Posterior vena cava (tissue), 2 donors: ENCODE results near the gene SYT14. TPM values are rescaled to one million over a fixed set of nuclear protein-coding genes. Genes with fewer than 3 reads are reported as not detected.
A peak's percentile ranks its signal among the peaks of the same experiment; 100 is the strongest.
"Not testable (repeated sequence)": the region's sequence is repeated elsewhere in the genome, so short reads cannot be mapped to it uniquely, and the experiment has no call there.

ENCODE experiments used
- DNase-seq: peaks from one replicate; pipeline ENCODE4 v3.0.0-alpha.2; 2020; ENCODE audit warnings: low spot score
- intact Hi-C, 2 donors: fragments of 100-400 bp; cut with DNase I; formaldehyde crosslinking; loops; one replicate each; pipeline versions ENCODE4 v1.14.1 to v1.14.2; 2022 to 2023
- total RNA-seq, 2 donors: library from RNA; stranded (reverse); fragmentation: NEBNext Ultra II Directional; extraction: Animal tissue kit (Norgen Biotek cat#: 25700); gene quantifications; one replicate each; pipeline ENCODE4 v1.2.1, GENCODE V29; 2021
- donor health status: DM: yes; HTN: yes; CAD: no.
- donor health status: DM: yes; HTN: yes; CAD: no.

SYT14 gene
- total RNA-seq, 2 donors from 2014 or later, result not detected

DNA sequence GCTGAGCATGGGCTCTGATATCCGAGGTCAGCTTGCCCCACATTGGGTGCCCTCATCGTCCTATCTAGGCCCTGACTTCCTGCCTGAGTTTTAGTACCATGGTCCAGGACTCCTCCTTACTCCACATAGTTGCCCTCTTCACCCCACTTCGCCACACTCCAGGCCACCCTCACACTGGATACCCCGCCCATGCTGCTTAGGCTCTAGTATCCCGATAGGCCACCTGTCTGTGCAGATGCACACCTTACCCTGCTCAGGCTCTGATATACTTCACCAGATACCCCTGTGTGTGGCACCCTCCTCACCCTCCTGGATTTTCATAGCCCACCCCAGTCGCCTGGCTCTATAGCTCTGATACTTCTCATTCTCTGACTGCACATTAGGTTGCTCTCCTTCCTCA is 149.0 kb downstream of the SYT14 start:
- DNase-seq, result no peak
- intact Hi-C loops, result no loop called here

DNA sequence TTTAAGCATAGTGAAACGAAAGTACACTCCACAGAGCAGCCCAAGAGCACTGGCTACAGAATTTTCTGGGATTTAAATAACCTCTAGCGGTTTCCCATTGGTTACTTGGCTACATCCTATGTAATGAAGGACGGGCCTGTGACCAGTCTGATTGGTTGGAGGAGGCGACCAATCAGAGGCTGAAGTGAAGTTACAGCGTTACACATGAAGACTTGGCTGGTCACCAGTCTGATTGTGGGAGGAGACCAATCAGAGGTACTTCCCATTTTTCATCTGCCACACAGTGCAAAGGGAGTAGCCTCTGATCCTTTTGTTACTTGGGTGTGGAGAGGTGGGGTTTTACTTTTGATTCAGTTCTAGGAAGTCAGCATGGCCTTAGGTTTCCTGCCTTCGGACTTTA is 151.8 kb downstream of the SYT14 start:
- intact Hi-C loops, result no loop called here
- no peak for DNase-seq

DNA sequence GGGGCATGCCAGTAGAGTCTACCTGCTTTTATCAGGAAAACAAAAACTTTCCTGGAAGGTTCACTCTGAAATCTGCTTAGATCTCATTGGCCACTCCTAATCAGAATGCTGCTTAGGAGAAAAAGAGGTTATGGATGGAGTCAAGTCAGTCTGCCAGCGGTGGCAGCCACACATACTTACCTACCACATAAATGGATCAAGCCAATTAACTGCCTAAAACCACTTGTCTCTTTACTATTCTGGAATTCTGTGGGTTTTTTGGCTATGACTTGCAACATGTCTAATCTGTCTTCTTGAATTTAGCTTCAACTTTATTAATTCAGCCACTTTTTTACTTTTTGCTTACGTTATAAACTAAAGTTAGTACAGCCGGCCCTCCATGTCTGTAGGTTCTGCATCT is 154.3 kb downstream of the SYT14 start:
- DNase-seq, result no peak
- intact Hi-C loops, result no loop called here

DNA sequence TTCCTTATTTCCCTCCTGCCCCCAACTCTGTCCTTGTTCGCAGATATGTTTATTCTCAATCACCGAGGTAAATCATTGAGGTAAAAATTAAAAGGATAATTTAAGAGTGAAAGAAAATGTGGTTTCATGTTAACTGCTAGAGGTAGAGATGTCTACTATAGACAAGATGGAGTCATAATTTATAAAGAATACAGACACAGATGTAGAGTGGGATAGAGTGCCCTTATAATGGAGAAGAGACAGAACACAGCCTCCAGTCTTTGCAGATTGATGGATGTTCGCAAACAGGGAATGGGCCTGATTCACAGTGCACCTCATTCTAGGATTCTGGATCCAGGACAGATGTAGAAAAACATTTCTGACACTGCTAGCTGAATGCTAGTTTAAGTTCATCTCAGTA is 155.4 kb downstream of the SYT14 start:
- no peak for DNase-seq
- intact Hi-C loops, result no loop called here

DNA sequence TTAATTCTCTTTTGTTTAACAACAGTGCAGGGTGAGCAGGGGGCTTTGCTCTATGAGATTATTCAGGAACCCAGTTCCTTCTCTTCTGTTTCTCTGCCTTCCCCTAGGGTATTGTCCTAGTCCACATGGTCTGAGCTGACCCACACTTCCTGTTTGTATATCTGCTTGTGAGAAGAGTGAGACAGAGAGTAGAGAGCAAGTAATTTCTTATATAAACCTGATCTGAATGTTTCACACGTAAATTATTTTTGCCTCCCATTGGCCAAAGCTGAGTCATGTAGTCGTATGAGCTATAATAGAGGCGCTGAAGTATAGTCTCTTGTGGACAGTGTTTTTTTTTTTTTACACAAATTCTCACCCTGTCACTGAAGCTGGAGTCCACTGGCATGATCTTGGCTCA is 160.3 kb downstream of the SYT14 start:
- no peak for DNase-seq
- intact Hi-C loops, result no loop called here

DNA sequence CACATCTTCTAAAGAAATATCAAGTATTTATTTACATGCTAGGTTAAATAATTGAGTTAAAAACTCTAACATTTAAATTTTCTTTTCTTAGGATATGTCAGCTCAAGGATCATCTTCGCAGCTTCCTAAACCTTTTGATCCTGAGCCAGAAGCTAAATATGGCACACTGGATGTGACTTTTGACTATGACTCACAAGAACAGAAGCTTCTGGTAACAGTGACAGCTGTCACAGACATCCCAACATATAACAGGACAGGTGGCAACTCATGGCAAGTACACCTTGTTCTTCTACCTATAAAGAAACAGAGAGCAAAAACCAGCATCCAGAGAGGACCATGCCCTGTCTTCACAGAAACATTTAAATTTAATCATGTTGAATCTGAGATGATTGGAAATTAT is 161.9 kb downstream of the SYT14 start:
- DNase-seq, result no peak
- intact Hi-C loops, result no loop called here

DNA sequence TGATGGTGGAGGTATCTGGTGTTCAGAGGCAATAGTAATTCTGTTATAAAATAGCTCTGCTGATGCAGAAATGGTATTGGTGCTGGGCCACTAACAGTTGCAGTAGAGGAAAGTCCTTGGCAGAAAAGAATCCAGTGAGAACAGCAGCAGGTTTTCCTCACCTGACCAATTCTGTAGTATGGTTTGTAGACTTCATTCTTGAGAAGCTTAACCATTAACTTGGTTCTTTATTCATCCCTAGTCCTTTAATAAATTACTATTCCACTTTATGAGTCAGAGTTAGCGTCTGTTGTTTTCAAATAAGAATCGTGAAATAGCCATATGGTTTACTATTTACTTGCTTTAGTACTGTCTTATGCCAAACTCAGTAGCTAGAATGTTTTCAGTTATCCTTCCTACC is 166.1 kb downstream of the SYT14 start:
- intact Hi-C loops, result no loop called here
- DNase-seq, result no peak

DNA sequence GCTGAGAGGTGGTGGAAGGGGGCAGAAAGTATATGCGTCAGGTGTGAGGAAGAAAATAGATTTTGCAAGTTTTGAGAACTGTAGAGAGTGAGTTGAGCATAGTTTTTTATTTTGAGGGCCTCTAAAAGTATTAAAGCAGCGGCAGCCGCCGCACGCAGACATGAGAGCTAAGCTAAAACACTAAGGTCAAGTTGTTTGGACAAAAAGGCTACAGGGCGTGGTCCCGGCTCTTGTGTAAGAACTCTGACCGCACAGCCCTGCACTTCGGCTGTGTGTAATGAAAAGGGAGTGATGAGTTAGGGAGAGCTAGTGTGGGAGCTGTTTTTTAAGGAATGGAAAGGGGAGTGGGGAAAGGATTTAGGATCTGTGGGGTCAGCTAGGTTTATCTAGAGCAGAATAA is 174.9 kb downstream of the SYT14 start:
- DNase-seq, intact Hi-C loops: not testable (repeated sequence)

DNA sequence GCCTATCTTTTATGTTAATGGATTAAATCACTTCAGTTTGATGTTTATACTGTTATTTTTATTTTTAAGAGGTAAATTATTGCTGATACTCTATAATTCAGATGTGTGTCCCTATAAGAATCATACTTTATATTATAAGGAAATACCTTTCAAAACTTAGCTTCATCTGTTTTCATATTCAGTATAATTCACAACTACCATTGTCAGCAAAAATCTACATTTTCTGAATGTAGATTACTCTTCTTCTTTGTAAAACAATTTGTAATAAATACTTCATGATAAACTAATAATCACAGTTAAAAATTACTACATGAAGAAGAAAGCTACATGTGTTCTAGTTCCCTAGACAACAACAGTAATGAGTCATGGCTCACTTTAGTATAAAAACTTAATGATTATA is 179.2 kb downstream of the SYT14 start:
- intact Hi-C loops, result no loop called here
- DNase-seq, result no peak

DNA sequence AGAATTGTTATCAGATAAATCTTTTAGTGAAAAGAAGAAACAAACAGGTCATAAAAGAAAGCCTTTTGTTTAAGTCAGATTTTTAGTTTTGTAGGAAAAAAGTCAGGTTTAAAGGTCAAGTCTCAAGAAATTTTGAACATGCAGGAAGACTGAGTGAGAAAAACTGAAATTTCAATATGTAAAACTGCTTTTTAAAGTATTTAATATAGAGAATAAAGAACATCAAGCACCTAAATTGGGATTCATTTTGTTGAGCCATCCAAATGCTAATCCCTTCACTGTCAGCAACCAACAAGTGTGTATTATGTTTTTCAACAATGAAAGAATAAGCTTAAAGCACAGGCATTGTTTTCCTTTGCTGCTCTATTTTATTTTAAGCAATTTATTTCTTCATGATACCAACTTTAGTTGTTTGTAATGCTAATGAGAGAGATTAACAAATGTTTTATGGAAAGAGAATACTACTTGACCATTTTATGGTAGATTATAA is 179.7 kb downstream of the SYT14 start:
- DNase-seq, result no peak
- intact Hi-C loops, result no loop called here

DNA sequence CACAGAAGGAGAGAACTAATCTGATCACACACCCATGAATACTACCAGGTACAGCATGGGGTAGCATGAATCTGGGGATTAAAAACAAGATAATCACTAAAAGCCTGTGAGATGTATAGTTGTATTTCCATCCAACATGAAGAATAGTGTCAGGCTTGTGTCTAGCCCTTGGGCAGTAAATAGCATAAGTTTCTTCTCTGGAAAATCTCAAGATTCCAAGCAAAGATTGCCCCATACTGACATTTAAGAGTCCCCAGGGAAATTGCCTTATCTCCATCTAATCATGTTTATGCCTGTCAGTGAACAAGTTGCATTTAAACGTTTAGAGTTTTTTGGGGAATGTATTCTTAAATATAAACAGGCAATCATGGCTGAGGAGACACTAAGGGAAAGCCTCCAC is 185.4 kb downstream of the SYT14 start:
- DNase-seq, result no peak
- intact Hi-C loops, result no loop called here

DNA sequence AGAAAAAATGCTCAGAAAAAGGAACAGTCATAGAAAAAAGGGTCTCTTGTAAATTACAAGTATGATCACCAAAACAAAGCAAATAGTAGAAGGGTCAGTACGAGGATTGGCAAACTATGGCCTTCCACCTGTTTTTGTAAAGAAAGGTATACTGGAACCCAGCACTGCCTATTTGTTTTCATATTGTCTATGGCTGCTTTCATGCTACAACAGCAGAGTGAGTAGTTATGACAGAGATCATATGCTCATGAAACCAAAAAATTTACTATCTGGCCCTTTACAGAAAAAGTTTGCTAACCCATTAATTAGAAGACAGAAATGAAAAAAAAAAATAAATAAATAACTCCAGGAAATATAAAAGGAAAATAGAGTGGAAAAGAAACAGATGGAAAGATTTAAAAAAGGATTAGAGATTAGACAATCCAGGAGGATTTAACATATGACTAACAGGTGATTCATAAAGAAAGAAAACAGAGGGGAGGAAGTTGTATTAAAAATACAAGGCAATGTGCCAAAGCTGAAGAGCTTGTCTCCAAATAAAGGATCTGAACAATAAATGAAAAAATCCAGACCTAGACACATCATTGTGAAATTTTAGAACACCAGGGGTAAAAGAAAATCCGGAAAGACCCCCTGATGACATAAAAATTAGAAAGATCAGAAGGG is 186.0 kb downstream of the SYT14 start:
- DNase-seq, result no peak
- intact Hi-C loops, result no loop called here

DNA sequence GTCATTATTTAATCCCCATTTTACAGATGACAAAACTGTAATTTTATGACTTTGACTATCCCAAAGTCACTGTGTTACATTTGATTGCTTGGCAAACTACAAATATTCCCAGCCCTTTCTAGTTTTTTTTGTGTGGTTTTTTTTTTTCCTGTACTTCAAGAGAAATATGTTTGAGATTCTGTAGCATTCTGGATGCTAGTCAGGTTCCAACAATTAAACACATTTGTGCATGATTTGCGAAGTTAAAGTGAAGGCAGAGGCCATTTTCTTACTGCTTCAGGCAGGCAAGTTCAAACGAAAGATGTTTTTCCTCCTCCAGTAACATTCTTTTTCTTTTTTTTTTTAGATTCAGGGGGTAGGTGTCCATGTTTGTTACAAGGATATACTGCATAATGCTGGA is 186.7 kb downstream of the SYT14 start:
- no peak for DNase-seq
- intact Hi-C loops, result no loop called here

DNA sequence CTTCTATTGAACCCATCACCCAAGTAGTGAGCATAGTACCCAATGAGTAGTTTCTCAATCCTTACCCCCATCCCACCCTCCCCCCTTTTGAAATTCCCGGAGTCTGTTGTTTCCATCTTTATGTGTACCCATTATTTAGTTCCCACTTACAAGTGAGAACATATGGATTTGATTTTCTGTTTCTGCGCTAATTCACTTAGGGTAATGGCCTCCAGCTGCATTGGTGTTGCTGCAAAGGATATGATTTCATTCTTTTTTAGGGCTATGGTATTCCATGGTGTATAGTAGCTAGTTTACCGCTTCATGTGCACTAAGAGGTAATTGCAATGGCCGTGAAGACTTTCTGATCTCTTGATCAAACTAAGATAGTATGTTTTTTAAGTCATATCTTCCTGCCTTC is 187.1 kb downstream of the SYT14 start:
- no peak for DNase-seq
- intact Hi-C loops, result no loop called here

DNA sequence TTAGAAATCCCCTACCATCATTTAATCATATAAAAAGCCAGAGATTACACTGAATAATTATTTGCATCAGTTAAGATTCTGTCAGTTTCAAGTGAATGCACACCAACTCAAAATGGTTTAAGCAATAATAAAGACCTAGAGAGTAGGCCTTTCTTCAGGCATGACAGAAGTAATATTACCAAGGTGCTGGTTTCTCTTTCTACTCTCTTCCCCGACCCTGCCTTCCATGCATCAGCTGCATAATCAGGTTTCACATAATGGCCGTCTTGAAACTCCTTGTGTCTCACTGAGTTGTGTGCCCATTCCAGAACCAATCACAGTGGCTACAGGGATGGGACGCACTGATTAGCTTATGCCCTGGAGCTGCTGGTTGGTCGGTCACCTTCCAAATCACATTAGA is 191.1 kb downstream of the SYT14 start:
- no peak for DNase-seq
- intact Hi-C loops, result no loop called here

DNA sequence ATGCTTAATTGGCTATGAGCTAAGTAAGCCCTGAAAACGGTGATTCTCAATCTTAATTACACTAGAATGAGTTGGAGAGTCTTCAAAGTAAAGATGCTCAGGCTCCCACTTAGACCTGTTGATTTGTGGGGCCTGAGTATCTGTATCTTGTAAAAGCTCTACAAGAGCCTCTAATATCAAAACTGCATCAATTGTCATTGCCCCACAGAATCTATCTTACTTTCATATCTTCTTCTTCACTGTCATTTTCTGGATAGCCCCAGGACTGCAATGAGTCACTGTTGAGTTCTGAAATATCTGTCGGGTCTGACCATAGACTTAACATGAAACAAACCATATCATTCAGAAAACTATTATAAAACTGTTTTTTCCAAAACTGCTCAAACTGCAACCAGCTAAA is 191.7 kb downstream of the SYT14 start:
- DNase-seq, result no peak
- intact Hi-C loops, result no loop called here

DNA sequence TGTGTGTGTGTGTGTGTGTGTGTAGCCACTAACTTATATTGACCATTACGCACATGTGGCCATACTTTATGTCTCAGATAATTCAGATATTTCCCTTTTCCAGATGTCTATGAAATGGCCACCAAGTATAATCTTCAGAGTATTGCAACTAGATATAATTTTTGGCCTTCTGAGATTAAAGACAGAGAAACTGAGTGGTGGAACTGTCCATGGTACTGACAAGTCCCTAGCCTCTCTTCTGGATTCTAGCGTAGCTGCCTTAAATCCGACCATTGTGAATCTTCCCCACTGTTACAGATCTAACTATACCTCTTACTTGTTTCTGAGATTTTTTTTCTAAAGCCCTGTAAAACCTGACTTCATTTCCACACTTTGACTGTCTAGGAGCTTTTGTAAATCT is 194.6 kb downstream of the SYT14 start:
- DNase-seq, result no peak
- intact Hi-C loops, result no loop called here

DNA sequence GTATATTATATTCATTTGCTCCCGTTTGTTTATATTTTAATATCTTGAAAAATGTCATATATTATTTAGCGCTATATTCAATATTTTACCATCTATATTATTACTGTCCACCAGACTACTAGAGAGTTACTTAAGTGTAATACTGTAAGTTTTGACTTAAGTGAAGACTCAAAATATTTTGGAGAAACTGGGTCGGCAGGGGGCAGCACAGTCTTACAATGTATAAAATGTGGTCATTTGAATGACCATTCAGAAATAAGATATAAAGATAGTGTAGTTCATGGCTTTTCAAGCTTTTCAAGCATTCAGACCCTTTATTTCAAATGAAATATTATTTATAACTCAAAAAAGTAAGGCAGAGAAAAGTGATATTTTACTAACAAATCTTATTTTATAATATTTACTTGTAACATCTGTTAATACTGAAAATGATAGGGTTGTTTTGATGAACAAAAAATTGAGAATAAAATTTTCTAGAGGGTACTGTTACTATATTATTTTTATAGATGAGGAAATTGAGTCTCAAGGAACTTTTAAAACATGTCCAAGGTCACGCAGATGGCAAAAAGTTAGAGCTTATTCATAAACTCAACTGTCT is 205.5 kb downstream of the SYT14 start:
- DNase-seq, result peak; percentile 91
- intact Hi-C loops, result loop anchor here in 1 of 2 donors (5.0 kb wide), 1 partner anchor 169 kb away; no protein-coding TSS in a partner anchor

DNA sequence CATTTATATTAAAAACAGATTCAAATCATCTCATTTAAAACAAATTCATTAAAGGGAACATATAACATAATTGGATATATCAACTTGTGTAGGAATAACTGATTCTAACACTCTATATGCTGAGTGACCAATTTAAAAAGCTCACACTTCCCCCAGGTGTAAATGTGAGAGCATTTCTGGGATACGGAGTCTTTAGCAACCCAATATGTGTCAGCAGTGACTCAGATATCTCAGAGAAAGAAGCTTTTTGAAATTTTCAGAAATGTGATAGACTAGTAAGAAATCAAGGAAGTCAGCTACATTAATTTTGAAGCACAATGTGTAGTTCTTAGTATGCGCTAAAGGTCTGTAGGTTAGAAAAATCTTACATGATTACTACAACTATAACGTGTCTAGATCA is 206.7 kb downstream of the SYT14 start:
- DNase-seq, result no peak
- intact Hi-C loops, result loop anchor here (5.0 kb wide), 1 partner anchor 168 kb away; no protein-coding TSS in a partner anchor

DNA sequence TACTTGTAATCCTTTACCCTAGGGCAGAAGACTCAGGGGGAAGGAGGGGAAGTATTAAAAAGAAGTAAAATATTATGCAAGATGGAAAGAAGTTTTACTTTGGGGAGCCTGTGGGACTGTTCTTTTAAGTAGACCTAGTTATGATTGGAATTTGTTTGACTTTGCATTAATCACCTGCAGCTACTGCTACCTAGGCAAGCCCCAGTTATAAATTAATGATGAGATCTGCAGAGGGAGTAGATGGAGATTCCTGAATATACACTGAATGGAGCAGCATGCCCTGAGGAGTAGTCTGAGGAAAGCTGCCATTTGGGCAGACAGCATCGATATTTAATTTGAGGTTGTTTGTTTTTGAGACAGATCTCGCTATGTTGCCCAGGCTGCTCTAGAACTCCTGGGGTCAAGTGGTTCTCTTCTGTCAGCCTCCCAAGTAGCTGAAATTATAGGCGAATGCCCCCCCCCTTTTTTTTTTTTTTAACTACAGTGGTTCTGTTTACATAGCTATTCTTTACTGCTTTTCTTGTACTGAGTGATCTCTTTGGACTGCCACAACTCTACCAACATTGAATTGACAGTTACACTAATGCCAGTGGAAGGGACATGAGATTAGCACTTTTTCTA is 213.1 kb downstream of the SYT14 start:
- intact Hi-C loops, result no loop called here
- no peak for DNase-seq

DNA sequence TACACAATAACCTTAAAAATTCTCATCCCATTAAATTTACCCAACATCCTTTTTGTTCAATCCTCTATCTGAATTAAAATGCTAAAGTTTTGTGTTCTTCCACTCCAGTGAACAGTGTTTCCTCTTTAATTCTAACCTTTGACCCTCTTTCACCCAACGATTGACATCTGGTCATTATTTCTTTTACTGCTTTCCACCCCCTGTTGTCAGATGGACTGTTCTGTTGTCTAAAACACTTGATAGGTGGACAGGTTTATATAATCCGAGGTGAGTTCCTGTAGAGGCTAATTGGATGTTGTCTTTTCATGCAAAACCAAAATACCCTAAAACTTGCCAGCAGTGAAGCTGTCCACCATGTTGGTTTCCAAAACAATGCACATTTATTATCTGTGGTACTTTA is 221.2 kb downstream of the SYT14 start:
- intact Hi-C loops, result no loop called here

More for the DNA sequence above, 221.2 kb downstream of the SYT14 start:
- no peak for DNase-seq
